GM18498 (cell line): ENCODE data around the gene OTOGL.

Experiments used
- ATAC-seq: cut with Tn5 transposase; IDR thresholded peaks from one replicate; pipeline ENCODE4 v1.9.1; 2021; ENCODE audit warnings: mild to moderate bottlenecking, moderate library complexity; ENCODE audit not compliant: unreplicated experiment

OTOGL gene, protein sequence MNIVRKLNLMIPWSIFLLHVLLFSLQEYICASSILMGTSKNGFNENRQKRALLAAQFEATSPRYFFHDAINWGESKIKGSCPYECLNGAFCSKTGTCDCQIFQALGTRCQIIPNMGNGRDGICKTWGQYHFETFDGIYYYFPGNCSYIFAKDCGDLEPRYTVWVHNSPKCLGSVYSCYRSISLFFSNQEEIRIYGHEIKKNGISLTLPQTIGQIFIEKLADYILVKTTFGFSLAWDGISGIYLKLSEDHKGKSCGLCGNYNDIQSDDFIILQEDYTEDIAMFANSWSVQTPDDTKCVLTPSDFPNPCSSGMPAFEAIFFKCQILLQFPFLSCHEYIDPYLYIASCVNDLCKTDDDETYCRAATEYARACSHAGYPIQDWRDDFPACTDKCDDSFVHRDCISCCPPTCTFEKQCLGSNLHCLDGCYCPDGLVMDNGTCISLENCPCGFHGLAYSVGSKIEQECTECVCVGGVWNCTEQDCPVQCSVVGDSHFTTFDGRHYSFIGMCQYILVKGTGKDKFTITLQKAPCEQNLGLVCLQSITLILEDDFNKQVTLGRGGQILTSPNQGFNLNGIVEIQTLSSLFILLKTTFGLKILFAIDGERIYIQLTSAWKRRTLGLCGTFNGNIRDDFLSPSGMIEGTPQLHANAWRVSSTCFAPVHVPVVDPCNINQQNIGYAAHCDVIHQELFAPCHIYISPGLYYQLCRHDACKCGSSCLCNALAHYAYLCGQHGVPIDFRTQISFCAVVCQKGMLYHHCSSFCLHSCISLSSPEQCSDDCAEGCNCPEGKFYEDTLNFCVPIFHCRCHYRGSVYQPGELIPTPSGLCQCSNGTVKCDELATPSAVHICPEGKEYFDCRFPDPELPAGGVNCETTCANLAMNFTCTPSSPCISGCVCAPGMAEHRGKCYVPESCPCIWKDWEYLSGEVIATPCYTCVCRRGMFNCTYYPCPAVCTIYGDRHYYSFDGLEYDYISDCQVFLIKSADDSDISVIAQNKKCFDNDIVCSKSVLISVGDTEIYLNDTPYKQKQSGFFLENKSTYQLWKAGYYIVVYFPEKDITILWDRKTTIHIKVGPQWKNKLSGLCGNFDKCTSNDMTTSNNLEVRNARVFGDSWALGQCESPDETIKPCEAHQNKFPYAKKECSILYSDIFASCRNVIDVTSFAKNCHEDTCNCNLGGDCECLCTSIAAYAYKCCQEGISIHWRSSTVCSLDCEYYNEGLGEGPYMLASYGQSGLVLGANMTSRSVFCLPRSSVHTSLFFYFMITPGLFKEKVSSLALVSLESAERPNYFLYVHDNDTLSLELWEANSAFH (N-terminal part only)

GRCh38 chr12:80099259-80099658 lies at the start of gene OTOGL:
TSS of gene OTOGL (plus strand) at chr12:80099537. CDS start at chr12:80209432, 109,895 bp downstream.
- no peak for ATAC-seq

- ATAC-seq, result no peak
These were observed 49.1 kb upstream of the OTOGL start for GRCh38 chr12:80050236-80050635.

DNA sequence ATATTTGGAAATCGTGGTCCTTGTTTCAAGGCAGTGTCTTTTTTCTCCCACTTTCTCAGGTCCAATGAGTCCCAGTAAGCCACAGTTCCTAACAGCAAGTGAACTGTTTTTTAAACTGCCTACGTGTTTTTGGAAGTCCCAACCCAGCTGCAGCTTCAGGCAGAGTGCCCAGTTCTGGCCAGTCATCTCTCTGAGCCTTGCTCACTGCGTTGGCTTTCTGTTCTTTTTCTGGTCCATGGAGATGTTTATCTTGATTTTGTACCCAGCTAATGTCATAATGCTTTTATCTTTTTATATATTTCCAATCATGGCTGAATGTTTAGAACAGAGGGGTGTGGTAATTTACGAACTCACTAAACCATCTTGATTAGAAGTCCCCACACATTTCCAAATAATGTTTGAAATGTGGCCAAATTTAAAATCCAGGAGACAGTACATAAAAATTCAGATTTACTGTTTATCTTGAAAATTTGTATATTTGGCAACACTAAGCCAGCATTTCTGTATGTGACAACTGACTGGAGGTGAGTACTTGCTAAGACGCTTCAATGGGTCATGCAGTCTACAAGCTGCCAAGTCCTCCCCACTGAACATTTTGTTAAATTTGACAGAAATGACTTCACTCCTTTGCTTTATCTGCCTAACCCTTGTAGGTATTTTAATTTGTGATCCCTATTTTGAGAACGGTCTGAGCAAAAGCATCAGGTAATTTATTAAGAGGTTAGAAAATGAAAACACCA lies 46.1 kb upstream of the OTOGL start:
- ATAC-seq, result no peak

DNA sequence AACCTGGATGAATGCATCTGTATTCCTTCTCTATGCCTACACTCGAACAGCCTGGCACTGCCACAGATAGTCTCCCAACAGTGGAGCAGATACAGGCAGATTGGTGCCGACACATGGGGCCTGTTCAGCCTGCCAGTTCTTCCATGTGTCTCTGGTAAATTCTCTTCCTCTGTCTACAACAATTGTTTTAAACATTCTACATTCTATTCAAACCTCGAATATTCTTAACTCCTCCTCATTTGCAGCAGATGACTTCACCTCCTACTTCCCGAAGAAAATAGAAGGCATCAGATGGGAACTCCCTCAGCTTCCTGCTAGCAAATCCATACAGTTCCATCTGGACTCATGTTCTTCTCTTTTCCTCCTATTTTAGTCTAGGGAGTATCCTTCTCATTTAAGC lies 43.1 kb upstream of the OTOGL start:
- ATAC-seq, result no peak

GRCh38 chr12:80056845-80057244 lies 42.5 kb upstream of the OTOGL start:
- no peak for ATAC-seq

DNA sequence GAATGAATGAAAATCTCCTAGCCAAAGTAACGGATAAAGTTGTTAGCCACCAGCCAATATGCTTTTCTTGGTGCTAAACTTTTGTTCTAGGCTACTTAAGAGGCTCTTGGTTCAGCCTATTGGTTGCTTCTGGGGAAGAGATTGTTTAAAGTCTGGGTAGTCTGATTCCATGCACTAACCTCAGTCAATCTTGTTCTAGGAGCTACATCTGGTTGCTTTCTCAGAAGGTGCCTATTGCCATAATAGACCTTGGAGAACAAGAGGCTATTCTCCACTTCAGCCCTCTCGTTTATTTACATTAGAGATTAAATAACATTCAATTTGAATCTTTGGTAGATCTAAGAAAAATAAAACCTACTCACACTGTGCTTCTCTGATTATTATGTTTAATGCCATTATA lies 40.8 kb upstream of the OTOGL start:
- no peak for ATAC-seq

GRCh38 chr12:80059102-80059501 lies 40.2 kb upstream of the OTOGL start:
- no peak for ATAC-seq

DNA sequence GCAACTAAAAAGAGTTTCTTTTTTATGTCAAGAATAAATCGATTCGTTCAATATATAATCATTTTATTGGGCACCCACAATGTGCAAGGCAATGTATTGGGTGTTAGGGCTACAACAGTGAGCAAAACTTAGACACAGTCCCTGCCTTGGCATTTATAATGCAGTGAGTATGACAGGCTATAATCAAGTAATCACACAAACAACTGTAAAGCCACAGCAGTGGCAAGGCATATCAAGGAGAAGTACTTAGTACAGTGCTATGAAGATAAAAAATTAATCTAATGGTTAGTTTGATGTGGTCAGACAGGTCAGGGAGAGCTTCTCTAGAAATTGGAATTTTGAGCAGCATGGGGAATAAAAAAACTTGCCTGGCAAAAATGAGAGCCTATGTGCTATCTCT lies 39.5 kb upstream of the OTOGL start:
- ATAC-seq, result no peak

DNA sequence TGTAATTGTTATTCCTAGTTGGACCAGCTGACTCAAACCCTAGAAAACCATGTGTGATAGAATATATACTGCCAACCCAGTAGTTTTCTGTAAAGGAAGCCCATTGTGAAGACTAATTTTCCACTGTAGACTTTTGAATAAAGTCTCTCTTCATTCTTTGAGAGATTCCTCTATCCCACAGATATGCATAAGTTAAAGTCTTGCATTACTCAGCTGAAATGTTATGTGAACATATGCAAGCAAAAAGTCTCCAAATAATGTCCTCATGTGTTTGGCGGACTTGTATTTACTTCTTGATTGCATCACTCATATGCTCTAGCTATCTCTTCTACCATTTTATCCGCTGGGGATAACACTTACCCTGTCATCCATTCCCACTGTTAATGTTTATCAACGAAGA lies 35.1 kb upstream of the OTOGL start:
- ATAC-seq, result no peak

- ATAC-seq, result no peak
These were observed 34.4 kb upstream of the OTOGL start for GRCh38 chr12:80064951-80065350.

GRCh38 chr12:80068173-80068572 lies 31.2 kb upstream of the OTOGL start:
- ATAC-seq, result no peak

DNA sequence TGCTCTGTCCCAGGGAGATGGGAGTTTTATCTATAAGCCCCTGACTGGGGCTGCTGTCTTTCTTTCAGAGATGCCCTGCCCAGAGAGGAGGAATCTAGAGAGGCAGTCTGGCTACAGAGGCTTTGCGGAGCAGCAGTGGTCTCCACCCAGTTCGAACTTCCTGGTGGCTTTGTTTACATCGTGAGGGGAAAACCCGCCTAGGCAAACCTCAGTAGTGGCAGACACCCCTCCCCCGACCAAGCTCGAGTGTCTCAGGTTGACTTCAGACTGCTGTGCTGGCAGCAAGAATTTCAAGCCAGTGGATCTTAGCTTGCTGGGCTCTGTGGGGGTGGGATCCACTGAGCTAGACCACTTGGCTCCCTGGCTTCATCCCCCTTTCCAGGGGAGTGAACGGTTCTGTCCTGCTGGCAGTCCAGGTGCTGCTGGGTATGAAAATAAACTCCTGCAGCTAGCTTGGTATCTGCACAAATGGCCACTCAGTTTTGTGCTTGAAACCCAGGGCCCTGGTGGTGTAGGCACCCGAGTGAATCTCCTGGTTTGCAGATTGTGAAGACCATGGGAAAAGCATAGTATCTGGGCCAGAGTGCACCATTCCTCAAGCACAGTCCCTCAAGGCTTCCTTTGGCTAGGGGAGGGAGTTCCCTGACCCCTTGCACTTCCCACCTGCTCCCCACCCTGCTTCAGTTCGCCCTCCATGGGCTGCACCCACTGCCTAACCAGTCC lies 15.3 kb upstream of the OTOGL start:
- ATAC-seq, result peak; percentile 89

- ATAC-seq, result no peak
These were observed 13.3 kb upstream of the OTOGL start for GRCh38 chr12:80086025-80086424.

DNA sequence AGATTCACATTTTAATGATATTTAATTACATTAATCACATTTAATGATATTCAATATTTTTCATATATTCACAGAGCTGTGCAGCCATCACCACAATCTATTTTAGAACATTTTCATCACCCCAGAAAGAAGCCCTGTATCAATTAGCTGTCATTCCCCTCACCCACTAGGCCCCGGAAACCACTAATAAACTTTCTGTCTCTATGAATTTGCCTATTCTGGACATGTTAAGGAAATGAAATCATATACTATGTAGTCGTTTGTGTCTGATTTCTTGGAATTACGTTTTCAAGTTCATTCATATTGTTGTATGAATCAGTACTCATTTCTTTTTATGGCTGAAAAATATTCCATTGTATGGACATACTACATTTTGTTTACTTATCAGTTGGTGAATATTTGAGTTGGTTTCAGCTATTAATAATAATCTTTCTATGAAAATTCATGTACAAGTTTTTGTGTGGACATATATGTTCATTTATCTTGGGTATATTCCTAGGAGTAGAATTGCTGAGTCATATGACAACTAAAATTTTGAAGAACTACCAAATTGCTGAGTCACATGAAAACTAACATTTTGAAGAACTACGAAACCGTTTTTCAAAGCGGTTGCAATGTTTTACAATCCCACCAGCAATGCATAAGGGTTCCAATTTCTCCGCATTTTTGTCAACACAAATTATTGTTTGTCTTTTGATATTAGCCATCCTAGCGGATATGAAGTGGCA lies 11.7 kb upstream of the OTOGL start:
- no peak for ATAC-seq

GRCh38 chr12:80100591-80100990 lies 1.3 kb downstream of the OTOGL start:
- no peak for ATAC-seq

DNA sequence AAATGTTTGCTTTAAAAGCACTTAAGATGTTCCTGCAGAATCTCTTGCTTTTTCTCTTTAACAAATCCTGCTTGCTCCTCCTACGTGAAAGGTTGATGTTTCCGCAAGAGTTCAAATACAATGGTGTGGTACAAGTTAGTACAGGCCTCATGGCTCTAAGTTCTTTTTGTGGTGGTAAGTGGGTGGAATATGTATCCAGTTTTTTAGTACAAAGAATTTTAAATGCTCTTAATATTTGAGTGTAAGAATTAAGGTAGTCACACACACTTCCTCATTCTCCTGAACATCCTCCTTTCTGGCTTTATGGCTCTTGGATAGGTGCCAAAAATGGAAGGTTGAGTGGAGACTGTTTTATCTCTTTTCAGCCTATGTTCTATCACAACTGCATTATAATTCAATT lies 1.8 kb downstream of the OTOGL start:
- no peak for ATAC-seq

GRCh38 chr12:80107221-80107620 lies 7.9 kb downstream of the OTOGL start:
- ATAC-seq, result no peak

GRCh38 chr12:80116735-80117134 lies 17.4 kb downstream of the OTOGL start:
- ATAC-seq, result no peak
